Measurements from ENCODE around the gene CFAP107.

The CFAP107 gene

GRCh38 chr1:12774801-12775345, 28.9 kb downstream of the CFAP107 start:
- H3K27me3 ChIP-seq (ENCODE audit: insufficient read depth, poor library complexity, severe bottlenecking), result no peaks in the 10 kb centered on the region
- TF ChIP-seq CTCF (IDR thresholded peaks at IDR 0.05; ENCODE audit: insufficient read depth, low read length), result no peak
- no peak for TF ChIP-seq SPI1 (IDR thresholded peaks at IDR 0.05; ENCODE audit: borderline replicate concordance, low read depth)
- TF ChIP-seq POLR2AphosphoS5 (IDR thresholded peaks at IDR 0.05; ENCODE audit: low read depth), result no peak
- no peak for TF ChIP-seq REST (IDR thresholded peaks at IDR 0.05; ENCODE audit: insufficient replicate concordance, low read depth)
- no peak for TF ChIP-seq GABPA (IDR thresholded peaks at IDR 0.05; ENCODE audit: low read depth)
- H3K4me3 ChIP-seq (replicated peaks; ENCODE audit: insufficient read depth, low read length), result no peak overlapping the region
- no peak overlapping the region for H3K27ac ChIP-seq (replicated peaks)
- DNase-seq (ENCODE audit: low read depth in 1 of 2, low spot score in 1 of 2), result no peak

- no peak for DNase-seq (ENCODE audit: low read depth in 1 of 2, low spot score in 1 of 2)
- no peak overlapping the region for H3K4me3 ChIP-seq (replicated peaks; ENCODE audit: insufficient read depth, low read length)
- H3K27me3 ChIP-seq (ENCODE audit: insufficient read depth, poor library complexity, severe bottlenecking), result no peaks in the 10 kb centered on the region
- TF ChIP-seq CTCF (IDR thresholded peaks at IDR 0.05; ENCODE audit: insufficient read depth, low read length) (no peak), REST (IDR thresholded peaks at IDR 0.05; ENCODE audit: insufficient replicate concordance, low read depth) (no peak), POLR2AphosphoS5 (IDR thresholded peaks at IDR 0.05; ENCODE audit: low read depth) (no peak)
- H3K27ac ChIP-seq (replicated peaks), result no peak overlapping the region
These were observed 29.4 kb downstream of the CFAP107 start for GRCh38 chr1:12775443-12775842.

GRCh38 chr1:12776801-12777557, 31.0 kb downstream of the CFAP107 start:
- Histone ChIP-seq H3K27me3 (ENCODE audit: insufficient read depth, poor library complexity, severe bottlenecking) (no peaks in the 10 kb centered on the region), H3K27ac (replicated peaks) (no peak overlapping the region), H3K4me3 (replicated peaks; ENCODE audit: insufficient read depth, low read length) (no peak overlapping the region)
- TF ChIP-seq SPI1 (IDR thresholded peaks at IDR 0.05; ENCODE audit: borderline replicate concordance, low read depth), result no peak
- TF ChIP-seq REST (IDR thresholded peaks at IDR 0.05; ENCODE audit: insufficient replicate concordance, low read depth), result no peak
- TF ChIP-seq GABPA (IDR thresholded peaks at IDR 0.05; ENCODE audit: low read depth), result no peak
- no peak for TF ChIP-seq CTCF (IDR thresholded peaks at IDR 0.05; ENCODE audit: insufficient read depth, low read length)
- no peak for TF ChIP-seq POLR2AphosphoS5 (IDR thresholded peaks at IDR 0.05; ENCODE audit: low read depth)
- no peak for DNase-seq (ENCODE audit: low read depth in 1 of 2, low spot score in 1 of 2)
